ENCODE measurements around the gene SPOCD1. TPM values are rescaled to one million over a fixed set of nuclear protein-coding genes. Genes with fewer than 3 reads are reported as not detected.

SPOCD1 gene
- polyA plus RNA-seq, 3 donors = not detected

DNA sequence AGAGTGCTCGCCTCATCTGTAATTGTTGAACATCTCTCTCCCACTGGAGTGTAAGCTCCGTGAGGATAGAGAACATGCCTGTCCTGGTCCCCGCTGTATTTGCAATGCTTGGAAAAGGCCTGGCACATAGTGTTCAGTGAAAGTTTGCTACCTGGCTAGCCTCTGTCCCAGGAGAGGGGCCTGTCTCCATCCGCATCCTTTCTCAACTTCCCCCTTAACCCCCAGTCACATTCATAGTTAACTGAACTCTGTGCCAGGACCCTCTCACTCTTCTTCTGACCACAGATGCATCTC, 15.2 kb downstream of the SPOCD1 start:
- WGBS (ENCODE audit: insufficient coverage) = 89% methylated on average over 2 of the region's 4 CpGs
- H2AFZ ChIP-seq (ENCODE audit: insufficient read depth, low read depth, low read length, poor library complexity, severe bottlenecking) = no peak overlapping the region
- no peaks in the 10 kb centered on the region for H3K36me3 ChIP-seq (replicated peaks in 1 of 2; ENCODE audit: control insufficient read depth in 1 of 2, insufficient read depth in 2 of 2, low read length in 2 of 2)
- peaks cover 18 to 40% (median 22%) of the 10 kb centered on the region in 3 donors for H3K27me3 Mint-ChIP-seq (ENCODE audit: low read depth in 3 of 3)
- TF ChIP-seq, protein P1, sequence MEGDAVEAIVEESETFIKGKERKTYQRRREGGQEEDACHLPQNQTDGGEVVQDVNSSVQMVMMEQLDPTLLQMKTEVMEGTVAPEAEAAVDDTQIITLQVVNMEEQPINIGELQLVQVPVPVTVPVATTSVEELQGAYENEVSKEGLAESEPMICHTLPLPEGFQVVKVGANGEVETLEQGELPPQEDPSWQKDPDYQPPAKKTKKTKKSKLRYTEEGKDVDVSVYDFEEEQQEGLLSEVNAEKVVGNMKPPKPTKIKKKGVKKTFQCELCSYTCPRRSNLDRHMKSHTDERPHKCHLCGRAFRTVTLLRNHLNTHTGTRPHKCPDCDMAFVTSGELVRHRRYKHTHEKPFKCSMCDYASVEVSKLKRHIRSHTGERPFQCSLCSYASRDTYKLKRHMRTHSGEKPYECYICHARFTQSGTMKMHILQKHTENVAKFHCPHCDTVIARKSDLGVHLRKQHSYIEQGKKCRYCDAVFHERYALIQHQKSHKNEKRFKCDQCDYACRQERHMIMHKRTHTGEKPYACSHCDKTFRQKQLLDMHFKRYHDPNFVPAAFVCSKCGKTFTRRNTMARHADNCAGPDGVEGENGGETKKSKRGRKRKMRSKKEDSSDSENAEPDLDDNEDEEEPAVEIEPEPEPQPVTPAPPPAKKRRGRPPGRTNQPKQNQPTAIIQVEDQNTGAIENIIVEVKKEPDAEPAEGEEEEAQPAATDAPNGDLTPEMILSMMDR (IDR thresholded peaks at IDR 0.05) = no peak
- H3K4me1 Mint-ChIP-seq = peaks cover 13% of the 10 kb centered on the region
- no peaks in the 10 kb centered on the region for H4K20me1 ChIP-seq (ENCODE audit: insufficient read depth, low read length)
- H3K4me1 ChIP-seq (ENCODE audit: control insufficient read depth in 1 of 2, insufficient read depth in 2 of 2, low read length in 2 of 2) = peaks cover 6 to 8% of the 10 kb centered on the region in 2 donors
- H3K4me2 ChIP-seq (replicated peaks; ENCODE audit: extremely low read depth, low read length, poor library complexity, severe bottlenecking) = no peak overlapping the region
- no peaks in the 10 kb centered on the region for H3K9me3 ChIP-seq (replicated peaks in 1 of 2; ENCODE audit: control insufficient read depth in 1 of 2, insufficient read depth in 1 of 2, low read length in 2 of 2)
- no peaks in the 10 kb centered on the region for H3K27me3 ChIP-seq (ENCODE audit: control insufficient read depth in 2 of 2, insufficient read depth in 2 of 2, low read length in 2 of 2)
- H3K27ac ChIP-seq (ENCODE audit: low read depth in 1 of 2, low read length in 2 of 2) = no peak overlapping the region
- peaks cover 0 to 2% (median 0%) of the 10 kb centered on the region in 7 donors for H3K9me3 Mint-ChIP-seq
- no peaks in the 10 kb centered on the region for H3K79me2 ChIP-seq (ENCODE audit: insufficient read depth, low read length)
- peak overlapping the region in 1 of 7 donors; percentile 55 for H3K27ac Mint-ChIP-seq
- H3K9ac ChIP-seq (ENCODE audit: insufficient read depth, low read length, poor library complexity, severe bottlenecking) = no peak overlapping the region
- DNase-seq = no peak
- H3K4me3 Mint-ChIP-seq = no peak overlapping the region
- intact Hi-C loops (cut with micrococcal nuclease) = no loop called here
- H3K4me3 ChIP-seq (replicated peaks in 1 of 3; ENCODE audit: low read depth in 2 of 3, low read length in 3 of 3) = no peak overlapping the region
- no peaks in the 10 kb centered on the region for H3K36me3 Mint-ChIP-seq

DNA sequence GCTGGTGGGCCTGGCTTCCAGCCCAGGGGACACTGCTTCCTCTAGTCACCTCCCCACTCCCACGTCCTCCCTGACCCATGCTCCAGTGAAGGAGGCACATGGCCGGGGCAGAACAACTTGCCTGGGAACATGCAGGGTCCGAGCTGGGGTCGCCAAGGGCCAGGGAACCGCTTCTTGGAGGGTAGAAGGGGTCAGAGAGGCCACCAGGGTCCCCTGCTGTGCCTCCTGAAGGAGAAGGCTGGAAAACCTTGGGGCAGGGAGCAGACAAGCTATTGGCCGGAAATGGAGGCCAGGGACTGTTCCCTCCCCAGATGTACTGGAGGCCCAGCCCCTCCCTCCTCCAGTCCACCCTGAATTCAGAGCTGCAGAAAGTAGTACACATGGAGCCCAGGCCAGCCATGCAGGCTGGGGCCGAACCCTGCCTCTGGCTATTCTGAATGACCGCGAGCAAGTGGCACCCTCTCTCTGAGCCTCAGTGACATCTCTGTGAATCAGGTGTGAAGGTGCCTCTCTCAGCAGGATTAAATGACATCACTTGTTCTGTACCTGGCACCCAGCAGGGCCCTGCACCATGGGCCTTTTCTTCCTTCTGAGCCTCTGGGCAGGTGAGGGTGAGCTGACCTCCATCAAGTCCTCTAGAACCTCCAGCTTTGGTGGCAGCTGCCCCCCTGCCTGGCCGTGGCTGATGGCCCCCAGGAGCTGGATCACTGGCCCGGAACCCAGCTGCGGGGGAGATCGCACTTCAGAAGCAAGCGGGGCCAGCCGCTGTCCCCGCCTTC, 15.7 kb downstream of the SPOCD1 start:
- Mint-ChIP-seq H3K36me3 (no peaks in the 10 kb centered on the region), H3K4me3 (no peak overlapping the region), H3K9me3 (peaks cover 0 to 2% (median 0%) of the 10 kb centered on the region in 7 donors), H3K4me1 (peaks cover 13% of the 10 kb centered on the region), H3K27ac (no peak overlapping the region), H3K27me3 (ENCODE audit: low read depth in 3 of 3) (peaks cover 18 to 39% (median 21%) of the 10 kb centered on the region in 3 donors)
- no peak for DNase-seq
- WGBS (ENCODE audit: insufficient coverage) = 98% methylated on average over 15 of the region's 16 CpGs
- no peaks in the 10 kb centered on the region for H3K9me3 ChIP-seq (replicated peaks in 1 of 2; ENCODE audit: control insufficient read depth in 1 of 2, insufficient read depth in 1 of 2, low read length in 2 of 2)
- TF ChIP-seq, protein P1 (IDR thresholded peaks at IDR 0.05) = no peak
- no peaks in the 10 kb centered on the region for H4K20me1 ChIP-seq (ENCODE audit: insufficient read depth, low read length)
- H3K36me3 ChIP-seq (replicated peaks in 1 of 2; ENCODE audit: control insufficient read depth in 1 of 2, insufficient read depth in 2 of 2, low read length in 2 of 2) = no peaks in the 10 kb centered on the region
- intact Hi-C loops (cut with micrococcal nuclease) = loop anchor here in 1 of 2 donors (10.0 kb wide), 1 partner anchor 235 kb away; no protein-coding TSS in a partner anchor
- no peaks in the 10 kb centered on the region for H3K27me3 ChIP-seq (ENCODE audit: control insufficient read depth in 2 of 2, insufficient read depth in 2 of 2, low read length in 2 of 2)
- H3K4me2 ChIP-seq (replicated peaks; ENCODE audit: extremely low read depth, low read length, poor library complexity, severe bottlenecking) = no peak overlapping the region
- H3K27ac ChIP-seq (ENCODE audit: low read depth in 1 of 2, low read length in 2 of 2) = no peak overlapping the region
- H3K9ac ChIP-seq (ENCODE audit: insufficient read depth, low read length, poor library complexity, severe bottlenecking) = no peak overlapping the region
- peaks cover 6 to 8% of the 10 kb centered on the region in 2 donors for H3K4me1 ChIP-seq (ENCODE audit: control insufficient read depth in 1 of 2, insufficient read depth in 2 of 2, low read length in 2 of 2)
- H2AFZ ChIP-seq (ENCODE audit: insufficient read depth, low read depth, low read length, poor library complexity, severe bottlenecking) = no peak overlapping the region
- H3K4me3 ChIP-seq (replicated peaks in 1 of 3; ENCODE audit: low read depth in 2 of 3, low read length in 3 of 3) = no peak overlapping the region
- H3K79me2 ChIP-seq (ENCODE audit: insufficient read depth, low read length) = no peaks in the 10 kb centered on the region

All from CD14-positive monocyte (primary cell).